Prostate gland (tissue), 2 donors: ENCODE data around the gene POLR3B.
"Not testable (repeated sequence)": the region's sequence is repeated elsewhere in the genome, so short reads cannot be mapped to it uniquely, and the experiment has no call there.

ENCODE experiments used
- POLR2A ChIP-seq: fragments of 450-650 bp; IDR thresholded peaks from one replicate; pipeline ENCODE4 v1.6.1; 2016; ENCODE audit warnings: antibody characterized with exemption, mild to moderate bottlenecking
- TF ChIP-seq, protein P1 (sequence below), 4 experiments: fragments of 200-600 bp in 2 of 4; fragments of 450-650 bp in 2 of 4; sonication (generic) in 2 of 4; IDR thresholded peaks; 1 replicate in 3 of 4; 2 replicates in 1 of 4; pipeline ENCODE4 v1.5.1; 2016 to 2019; ENCODE audit warnings: antibody characterized with exemption in 4 of 4, mild to moderate bottlenecking in 2 of 4, moderate library complexity in 2 of 4

DNA sequence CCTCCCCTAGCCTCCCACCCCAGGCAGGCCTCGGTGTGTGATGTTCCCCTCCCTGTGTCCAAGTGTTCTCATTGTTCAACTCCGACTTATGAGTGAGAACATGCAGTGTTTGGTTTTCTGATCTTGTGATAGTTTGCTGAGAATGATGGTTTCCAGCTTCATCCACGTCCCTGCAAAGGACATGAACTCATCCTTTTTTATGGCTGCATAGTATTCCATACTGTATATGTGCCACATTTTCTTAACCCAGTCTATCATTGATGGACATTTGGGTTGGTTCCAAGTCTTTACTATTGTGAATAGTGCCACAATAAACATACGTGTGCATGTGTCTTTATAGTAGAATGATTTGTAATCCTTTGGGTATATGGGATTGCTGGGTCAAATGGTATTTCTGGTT, 108.1 kb downstream of the POLR3B start:
- TF ChIP-seq, protein P1, sequence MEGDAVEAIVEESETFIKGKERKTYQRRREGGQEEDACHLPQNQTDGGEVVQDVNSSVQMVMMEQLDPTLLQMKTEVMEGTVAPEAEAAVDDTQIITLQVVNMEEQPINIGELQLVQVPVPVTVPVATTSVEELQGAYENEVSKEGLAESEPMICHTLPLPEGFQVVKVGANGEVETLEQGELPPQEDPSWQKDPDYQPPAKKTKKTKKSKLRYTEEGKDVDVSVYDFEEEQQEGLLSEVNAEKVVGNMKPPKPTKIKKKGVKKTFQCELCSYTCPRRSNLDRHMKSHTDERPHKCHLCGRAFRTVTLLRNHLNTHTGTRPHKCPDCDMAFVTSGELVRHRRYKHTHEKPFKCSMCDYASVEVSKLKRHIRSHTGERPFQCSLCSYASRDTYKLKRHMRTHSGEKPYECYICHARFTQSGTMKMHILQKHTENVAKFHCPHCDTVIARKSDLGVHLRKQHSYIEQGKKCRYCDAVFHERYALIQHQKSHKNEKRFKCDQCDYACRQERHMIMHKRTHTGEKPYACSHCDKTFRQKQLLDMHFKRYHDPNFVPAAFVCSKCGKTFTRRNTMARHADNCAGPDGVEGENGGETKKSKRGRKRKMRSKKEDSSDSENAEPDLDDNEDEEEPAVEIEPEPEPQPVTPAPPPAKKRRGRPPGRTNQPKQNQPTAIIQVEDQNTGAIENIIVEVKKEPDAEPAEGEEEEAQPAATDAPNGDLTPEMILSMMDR (IDR thresholded peaks at IDR 0.05): not testable (repeated sequence)
- TF ChIP-seq POLR2A: not testable (repeated sequence)
